Muscle of leg (tissue), 16 donors: ENCODE results near the gene CHTF18. TPM values are rescaled to one million over a fixed set of nuclear protein-coding genes. Genes with fewer than 3 reads are reported as not detected.
"Not testable (repeated sequence)": the region's sequence is repeated elsewhere in the genome, so short reads cannot be mapped to it uniquely, and the experiment has no call there.

Experiments used
- DNase-seq: peaks from one replicate; pipeline ENCODE4 v3.0.0; 2013
- H3K27ac ChIP-seq: one replicate; pipeline ENCODE4 v1.5.1; 2013; ENCODE audit warnings: mild to moderate bottlenecking, low read length, control low read depth
- H3K27me3 ChIP-seq: one replicate; pipeline ENCODE4 v1.6.1; 2013; ENCODE audit warnings: low read length; ENCODE audit not compliant: control insufficient read depth, insufficient read depth
- H3K36me3 ChIP-seq: one replicate; pipeline ENCODE4 v1.6.1; 2013; ENCODE audit warnings: low read length; ENCODE audit not compliant: control insufficient read depth, insufficient read depth
- H3K4me1 ChIP-seq: one replicate; pipeline ENCODE4 v1.6.1; 2013; ENCODE audit warnings: low read length; ENCODE audit not compliant: control insufficient read depth, insufficient read depth
- H3K4me3 ChIP-seq: one replicate; pipeline ENCODE4 v1.5.1; 2013; ENCODE audit warnings: low read length, control low read depth
- H3K9me3 ChIP-seq: replicated peaks from 2 replicates; pipeline ENCODE4 v1.6.1; 2013; ENCODE audit warnings: low read depth, low read length; ENCODE audit not compliant: control insufficient read depth
- WGBS: methylation state at CpG from one replicate; pipeline ENCODE4 v1.1.5; 2013; ENCODE audit warnings: missing lambda C conversion rate; ENCODE audit not compliant: insufficient coverage; 5-methylcytosine and 5-hydroxymethylcytosine counted together
- long read RNA-seq, 11 donors: transcript quantifications; one replicate each; lab custom pipeline, GENCODE V29; 2026
- polyA plus RNA-seq, 8 donors: library from polyadenylated mRNA; unstranded; fragments of 120-200 nt; gene quantifications; one replicate each; pipeline versions ENCODE4 v1.2.1 to v1.2.3, GENCODE V29; 2013; ENCODE audit warnings: inconsistent platforms in 1 of 8, low replicate concordance in 1 of 8; ENCODE audit not compliant: insufficient read length in 8 of 8, insufficient read depth in 1 of 8
- total RNA-seq: library from RNA; stranded (reverse); fragments of 120-200 nt; gene quantifications from one replicate; pipeline ENCODE4 v1.2.4, GENCODE V29; 2013

CHTF18 gene
- 14.5 TPM for total RNA-seq
- polyA plus RNA-seq, result 10 to 100 TPM; 11.5 to 27.1 (median 18.0) TPM
- long read RNA-seq, donor 1, result 0 reads
- long read RNA-seq, donor 2, result 0 reads
- long read RNA-seq, donor 3, result 0 reads
- long read RNA-seq, donor 4, partial matches to known transcripts, result 0 of 2 reads
- long read RNA-seq, donor 4, other reads (novel, unspliced or antisense), result 0 of 2 reads
- long read RNA-seq, donor 5, partial matches to known transcripts, result 0 of 1 reads
- long read RNA-seq, donor 5, other reads (novel, unspliced or antisense), result 0 of 1 reads
- long read RNA-seq, donor 6, partial matches to known transcripts, result 0 of 6 reads
- long read RNA-seq, donor 6, other reads (novel, unspliced or antisense), result 5 of 6 reads
- long read RNA-seq, donor 7, partial matches to known transcripts, result 0 of 2 reads
- long read RNA-seq, donor 7, other reads (novel, unspliced or antisense), result 0 of 2 reads
- long read RNA-seq, donor 8, result 0 reads
- long read RNA-seq, donor 9, partial matches to known transcripts, result 0 of 1 reads
- long read RNA-seq, donor 9, other reads (novel, unspliced or antisense), result 0 of 1 reads
- long read RNA-seq, donor 10, result 0 reads
- long read RNA-seq, donor 11, result 0 reads

DNA sequence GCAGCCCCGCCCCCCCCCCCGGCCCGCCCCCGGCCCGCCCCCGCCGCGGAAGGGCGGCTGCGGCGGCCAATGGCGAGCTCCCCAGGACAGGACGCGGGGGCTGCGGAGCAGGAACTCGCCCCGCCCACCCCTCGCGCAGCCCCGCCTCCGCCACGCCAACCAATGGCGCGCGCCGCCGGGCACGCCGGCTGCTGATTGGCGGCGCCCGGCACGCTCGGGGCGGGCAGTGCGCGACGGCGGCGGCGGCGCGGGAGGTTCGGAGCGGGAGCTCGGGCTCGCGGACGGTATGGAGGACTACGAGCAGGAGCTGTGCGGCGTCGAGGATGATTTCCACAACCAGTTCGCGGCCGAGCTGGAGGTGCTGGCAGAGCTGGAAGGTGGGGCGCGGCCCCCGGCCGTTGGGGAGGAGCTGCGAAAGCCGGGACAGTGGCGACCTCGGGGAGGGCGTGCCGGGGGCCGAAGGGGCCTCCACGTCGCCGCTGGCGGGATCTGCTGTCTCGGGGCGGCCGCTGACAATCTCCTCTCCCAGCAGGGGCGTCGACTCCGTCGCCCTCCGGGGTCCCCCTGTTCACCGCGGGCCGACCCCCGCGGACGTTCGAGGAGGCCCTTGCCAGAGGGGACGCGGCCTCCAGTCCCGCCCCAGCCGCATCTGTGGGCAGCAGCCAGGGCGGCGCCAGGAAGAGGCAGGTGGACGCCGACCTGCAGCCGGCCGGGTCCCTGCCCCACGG is at the start of gene CHTF18:
Gene CHTF18, plus strand, starts transcription at position 222 of the 728 bp plus-strand sequence. Its CDS starts 65 bp downstream, at position 287.
- Histone ChIP-seq H3K27me3 (no peaks in the 10 kb centered on the region), H3K36me3 (peaks cover 60% of the 10 kb centered on the region), H3K4me3 (peak within 1 kb of the TSS; percentile 80), H3K27ac (peak within 1 kb of the TSS; percentile 35), H3K4me1 (peaks cover 25% of the 10 kb centered on the region), H3K9me3 (no peaks in the 10 kb centered on the region)
- peak; percentile 97 for DNase-seq
- WGBS, result under 1% methylated on average over 97 of the region's 97 CpGs

DNA sequence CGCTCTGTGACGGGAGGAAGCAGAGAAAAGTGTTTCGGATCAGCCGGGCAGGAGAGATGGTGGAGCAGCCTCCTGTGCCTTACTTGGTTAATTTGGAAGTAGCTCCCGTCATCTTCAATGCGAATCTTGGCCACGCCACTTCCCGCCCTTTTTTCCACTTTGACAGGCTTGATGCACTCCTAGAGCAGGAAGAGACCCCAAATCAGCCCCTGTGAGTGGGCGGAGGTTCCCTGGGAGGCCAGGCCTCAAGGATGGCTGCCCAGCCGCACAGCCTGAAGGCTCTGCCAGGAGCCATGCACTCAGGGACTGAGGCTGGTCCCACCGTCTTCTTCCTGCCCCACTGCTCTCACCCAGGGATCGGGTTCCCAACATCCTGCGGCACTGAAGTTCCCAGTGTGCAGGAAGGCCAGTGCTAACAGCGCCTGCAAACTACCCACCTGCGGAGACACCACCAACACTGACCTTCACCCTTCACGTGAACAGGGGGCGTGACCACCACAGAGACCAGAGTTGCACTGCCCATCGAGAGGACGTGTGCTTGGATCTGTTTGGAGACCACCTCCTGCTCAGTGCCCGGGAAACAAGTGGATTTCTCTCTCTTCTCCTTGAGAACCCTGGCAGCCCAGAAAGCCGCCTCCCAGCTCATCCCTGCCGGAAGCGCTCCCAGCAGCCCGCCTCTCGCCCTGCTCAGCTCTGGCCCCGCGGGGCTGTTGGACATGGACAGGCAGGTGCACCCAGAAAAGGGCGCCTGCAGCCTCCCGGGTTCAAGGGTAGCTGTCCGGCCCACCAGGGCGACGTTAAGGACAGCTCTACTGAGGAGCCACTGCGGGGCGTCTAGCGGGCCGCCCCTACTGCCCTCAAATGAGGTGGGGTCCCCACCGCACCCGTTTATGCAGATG is 48.6 kb upstream of the CHTF18 start:
- Histone ChIP-seq H3K36me3 (peaks cover 37% of the 10 kb centered on the region), H3K27ac (no peak overlapping the region), H3K9me3 (no peaks in the 10 kb centered on the region), H3K4me1 (peaks cover 14% of the 10 kb centered on the region), H3K4me3 (peak overlapping the region; percentile 95), H3K27me3 (no peaks in the 10 kb centered on the region)
- WGBS, result 42% methylated on average over 35 of the region's 38 CpGs
- DNase-seq, result no peak

DNA sequence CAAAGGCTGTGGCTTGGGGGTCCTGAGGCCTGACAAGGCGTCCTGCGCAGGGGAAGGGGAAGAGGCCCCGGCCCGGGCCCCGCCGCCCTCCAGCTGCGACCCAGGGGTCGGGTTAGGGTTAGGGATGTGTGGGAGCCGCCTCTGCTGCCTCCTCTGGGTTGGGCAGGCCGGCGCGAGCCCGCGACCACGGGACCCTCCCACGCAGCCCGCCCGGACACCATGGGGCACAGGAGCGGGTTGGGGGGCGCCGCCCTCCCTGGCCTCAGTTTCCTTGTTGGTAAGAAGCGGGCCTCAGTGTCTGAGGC is 48.0 kb upstream of the CHTF18 start:
- Histone ChIP-seq H3K4me1 (peaks cover 14% of the 10 kb centered on the region), H3K9me3 (no peaks in the 10 kb centered on the region), H3K36me3 (peaks cover 31% of the 10 kb centered on the region), H3K27me3 (no peaks in the 10 kb centered on the region), H3K27ac (peak overlapping the region; percentile 42), H3K4me3 (peak overlapping the region; percentile 95)
- no peak for DNase-seq
- WGBS, result 0% methylated on average over 22 of the region's 22 CpGs

DNA sequence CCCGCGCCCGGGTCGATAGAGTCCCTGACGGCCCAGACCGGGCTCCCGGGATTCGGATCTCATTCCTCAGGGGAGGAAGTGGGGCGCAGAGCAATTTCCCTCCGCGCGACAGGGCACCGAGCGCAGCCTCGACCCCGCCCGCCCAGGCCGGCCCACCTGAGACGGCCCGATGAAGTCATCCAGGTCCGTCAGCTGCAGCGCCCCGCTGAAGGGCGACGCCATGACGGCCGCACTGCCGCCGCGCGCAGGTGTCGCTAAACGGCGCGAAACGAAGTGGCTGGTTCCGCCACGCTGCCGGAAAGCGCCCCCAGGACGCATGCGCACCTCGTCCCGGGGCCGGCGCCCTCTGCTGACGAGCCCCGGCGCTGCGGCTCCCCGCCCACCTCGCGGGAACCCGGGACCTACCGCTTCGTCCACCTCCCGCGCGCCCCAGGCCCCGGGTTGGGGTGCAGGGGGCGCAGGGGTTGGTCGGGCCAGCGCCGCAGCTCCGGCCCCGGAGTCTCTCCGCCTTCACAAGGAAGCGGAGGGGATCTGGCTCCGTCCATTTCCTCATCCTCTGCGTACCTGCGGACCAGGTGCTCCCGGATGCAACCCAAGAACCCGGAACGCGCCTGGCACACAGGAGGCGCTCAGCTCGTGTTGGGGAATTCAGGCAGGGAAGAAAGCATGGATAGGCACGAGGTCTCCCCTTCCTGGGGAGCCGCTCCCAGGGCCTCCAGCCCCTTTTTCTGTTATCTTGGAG is 47.5 kb upstream of the CHTF18 start, which contains the start of gene CIAO3:
Gene CIAO3, minus strand, starts transcription at position 234 of the 742 bp plus-strand sequence. Its CDS starts 12 bp downstream, at position 222.
- no peaks in the 10 kb centered on the region for H3K9me3 ChIP-seq
- WGBS, result under 1% methylated on average over 79 of the region's 79 CpGs
- peak; percentile 94 for DNase-seq
- peaks cover 14% of the 10 kb centered on the region for H3K4me1 ChIP-seq
- H3K4me3 ChIP-seq, result peak within 1 kb of the TSS; percentile 95
- peak within 1 kb of the TSS; percentile 42 for H3K27ac ChIP-seq
- peaks cover 2% of the 10 kb centered on the region for H3K27me3 ChIP-seq
- H3K36me3 ChIP-seq, result peaks cover 26% of the 10 kb centered on the region

DNA sequence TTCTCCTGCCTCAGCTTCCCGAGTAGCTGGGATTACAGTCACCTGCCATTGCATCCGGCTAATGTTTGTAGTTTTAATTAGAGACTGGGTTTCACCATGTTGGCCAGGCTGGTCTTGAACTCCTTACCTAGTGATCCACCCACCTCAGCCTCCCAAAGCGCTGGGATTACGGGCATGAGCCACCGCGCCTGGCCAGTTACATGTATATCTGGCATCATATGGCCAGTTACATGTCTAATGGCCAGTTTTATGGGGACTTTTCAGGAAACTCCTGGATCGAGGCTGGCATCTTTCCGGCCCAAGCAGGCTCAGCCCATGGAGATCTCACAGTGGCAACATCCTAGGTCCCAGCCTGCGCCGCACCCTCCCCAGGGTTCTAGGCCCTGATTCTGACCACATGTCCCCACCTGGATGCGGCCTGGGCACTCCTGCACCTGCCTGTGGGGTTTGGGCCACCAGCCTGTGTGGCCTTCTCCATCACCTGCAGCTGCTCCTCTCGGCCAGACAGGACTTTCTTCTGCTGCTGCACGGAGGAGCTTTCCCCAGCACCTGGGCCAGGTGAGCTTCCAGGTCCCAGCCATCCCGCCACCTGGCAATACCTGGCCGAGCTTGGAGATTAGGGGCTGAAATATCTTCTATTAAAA is 46.3 kb upstream of the CHTF18 start:
- Histone ChIP-seq H3K4me1 (peaks cover 14% of the 10 kb centered on the region), H3K9me3 (no peaks in the 10 kb centered on the region), H3K27ac (no peak overlapping the region), H3K4me3 (no peak overlapping the region), H3K36me3 (peaks cover 14% of the 10 kb centered on the region), H3K27me3 (peaks cover 2% of the 10 kb centered on the region)
- DNase-seq, result no peak
- 82% methylated on average over 12 of the region's 15 CpGs for WGBS

DNA sequence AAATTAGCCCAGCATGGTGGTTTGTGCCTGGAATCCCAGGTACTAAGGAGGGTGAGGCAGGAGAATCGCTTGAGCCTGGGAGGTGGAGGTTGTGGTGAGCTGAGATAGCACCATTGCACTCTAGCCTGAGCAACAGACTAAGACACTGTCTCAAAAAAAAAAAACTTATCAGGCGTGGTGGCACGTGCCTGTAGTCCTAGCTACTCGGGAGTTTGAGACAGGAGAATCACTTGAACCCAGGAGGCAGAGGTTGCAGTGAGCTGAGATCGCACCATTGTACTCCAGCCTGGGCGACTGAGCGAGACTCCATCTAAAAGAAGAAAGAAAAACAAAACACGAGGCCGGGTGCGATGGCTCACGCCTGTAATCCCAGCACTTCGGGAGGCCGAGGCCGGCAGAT is 45.5 kb upstream of the CHTF18 start:
- not testable (repeated sequence) for H3K9me3 ChIP-seq, H3K27ac ChIP-seq, H3K27me3 ChIP-seq, H3K36me3 ChIP-seq, H3K4me3 ChIP-seq, DNase-seq
- WGBS, result 66% methylated on average over 4 of the region's 14 CpGs
- H3K4me1 ChIP-seq, result peaks cover 14% of the 10 kb centered on the region

DNA sequence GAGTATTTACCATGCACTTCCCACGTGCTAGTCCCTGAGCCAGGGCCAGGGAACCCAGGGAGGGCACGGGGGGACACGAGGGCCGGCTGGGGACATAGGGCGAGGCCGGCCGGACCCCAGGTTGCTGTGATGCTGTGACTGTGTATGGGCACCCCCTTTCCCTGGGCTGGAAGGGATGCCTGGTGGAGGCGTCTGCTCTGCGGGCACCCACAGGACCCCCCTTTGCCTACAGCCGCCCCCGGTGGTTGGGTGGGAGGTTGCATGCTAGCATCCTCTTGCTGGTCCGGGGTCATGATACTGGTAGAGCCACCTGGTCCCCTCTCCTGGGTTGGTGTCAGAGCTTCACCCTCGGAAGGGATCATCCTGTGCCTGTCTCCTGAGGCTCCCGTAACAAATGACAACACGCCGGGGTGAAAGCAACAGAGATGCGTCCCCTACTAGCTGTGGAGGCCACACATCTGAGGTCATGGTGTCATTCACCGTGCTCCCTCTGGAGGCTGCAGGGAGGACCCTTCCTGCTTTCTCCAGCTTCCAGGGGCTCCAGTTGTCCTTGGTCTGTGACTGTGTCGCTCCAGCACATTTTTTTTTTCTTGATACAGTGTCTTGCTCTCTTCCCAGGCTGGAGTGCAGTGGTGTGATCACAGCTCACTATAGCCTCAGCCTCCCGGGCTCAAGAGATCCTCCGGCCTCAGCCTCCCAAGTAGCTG is 44.5 kb upstream of the CHTF18 start:
- Histone ChIP-seq H3K9me3 (no peaks in the 10 kb centered on the region), H3K27ac (no peak overlapping the region), H3K36me3 (no peaks in the 10 kb centered on the region), H3K4me1 (peaks cover 14% of the 10 kb centered on the region), H3K4me3 (no peak overlapping the region), H3K27me3 (peaks cover 4% of the 10 kb centered on the region)
- WGBS, result 79% methylated on average over 18 of the region's 21 CpGs
- no peak for DNase-seq

DNA sequence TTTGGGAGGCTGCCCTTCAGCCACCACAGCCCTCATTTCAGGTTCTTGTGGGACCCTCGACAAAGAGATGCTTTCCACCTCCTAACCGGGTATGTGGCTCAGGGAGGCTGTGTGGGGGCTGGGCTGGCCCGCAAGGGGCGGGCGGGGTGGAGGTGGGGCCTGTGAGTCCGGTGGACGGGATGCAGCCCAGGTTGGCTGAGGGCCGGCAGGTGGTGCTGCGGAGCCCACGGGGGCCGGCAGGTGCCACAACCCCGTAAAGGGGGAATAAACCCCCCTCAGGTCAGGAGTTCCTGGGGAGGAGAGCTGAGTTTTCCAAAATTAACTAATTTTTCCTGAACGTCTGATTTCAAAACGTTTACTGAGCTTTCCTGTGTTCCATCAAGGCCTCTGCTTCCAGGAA is 42.7 kb upstream of the CHTF18 start:
- WGBS, result no CpG with 5 or more reads among the region's 14 CpGs
- no peak overlapping the region for H3K27ac ChIP-seq
- H3K36me3 ChIP-seq, result no peaks in the 10 kb centered on the region
- no peak overlapping the region for H3K4me3 ChIP-seq
- H3K27me3 ChIP-seq, result peaks cover 10% of the 10 kb centered on the region
- H3K9me3 ChIP-seq, result no peaks in the 10 kb centered on the region
- H3K4me1 ChIP-seq, result peaks cover 4% of the 10 kb centered on the region
- no peak for DNase-seq
